ENCODE measurements around the gene RAB6B.

RAB6B gene

DNA sequence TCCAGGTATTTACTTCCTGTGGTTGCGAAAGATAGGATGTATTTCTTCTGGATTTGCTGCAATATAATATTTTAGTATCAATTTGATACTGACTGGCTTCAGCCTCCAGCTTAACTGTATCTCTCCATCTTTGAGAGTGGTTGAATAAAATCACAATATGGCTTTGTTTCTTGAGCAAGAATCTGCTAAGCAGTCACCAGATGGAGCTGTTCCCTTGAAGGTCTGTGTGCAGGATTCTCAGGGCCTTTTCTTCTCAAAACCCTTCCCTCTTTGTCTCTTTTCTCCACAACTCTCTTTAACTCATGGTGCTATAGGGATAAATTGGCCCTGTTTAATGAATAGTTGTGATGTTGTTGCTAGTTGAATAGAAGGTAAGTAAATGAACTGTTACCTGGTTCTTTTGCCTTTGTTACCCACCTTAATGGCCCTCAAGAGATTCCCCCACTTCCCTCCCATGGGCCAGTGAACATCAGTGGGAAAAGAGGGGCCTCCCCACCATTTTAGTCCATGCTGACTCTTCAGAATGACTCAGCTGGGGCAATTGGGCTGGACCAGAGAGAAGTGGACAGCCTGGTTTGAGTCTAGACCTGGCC is 34.8 kb upstream of the RAB6B start:
- no peak for DNase-seq
- no peak for ATAC-seq

DNA sequence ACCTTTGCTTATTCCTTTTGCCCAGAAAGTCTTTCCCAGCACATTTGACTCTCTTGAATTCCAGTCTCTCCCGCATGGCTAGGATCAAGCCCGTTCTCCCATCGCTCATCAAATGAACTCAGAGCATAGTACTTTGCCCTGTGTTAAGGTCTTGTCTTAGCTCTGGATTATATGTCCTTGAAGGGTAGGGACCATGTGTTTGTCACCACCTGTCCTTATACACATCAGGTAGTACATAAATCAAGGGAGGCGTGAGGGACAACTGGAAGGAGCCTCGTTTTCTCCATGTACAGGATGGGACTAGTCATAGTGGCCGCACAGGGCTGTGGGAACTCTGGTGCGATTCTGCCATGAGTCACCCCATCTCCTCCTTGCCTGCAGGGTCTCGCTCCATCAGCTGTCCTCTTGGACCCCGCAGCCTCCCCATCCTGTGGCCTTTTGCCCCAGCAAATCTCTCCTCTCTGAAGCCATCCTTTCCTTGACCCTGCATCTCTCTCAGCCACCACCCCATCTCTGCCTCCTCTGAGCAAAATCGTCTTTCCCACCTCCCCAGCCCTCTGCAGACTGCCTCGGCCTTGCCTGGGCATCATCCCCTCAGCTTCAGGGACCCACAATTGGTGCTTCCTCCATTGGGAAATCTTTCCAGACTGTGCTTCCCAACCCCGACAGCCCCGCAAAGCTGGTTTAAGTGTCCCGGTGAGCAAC is 33.4 kb upstream of the RAB6B start:
- DNase-seq, result no peak
- no peak for ATAC-seq

DNA sequence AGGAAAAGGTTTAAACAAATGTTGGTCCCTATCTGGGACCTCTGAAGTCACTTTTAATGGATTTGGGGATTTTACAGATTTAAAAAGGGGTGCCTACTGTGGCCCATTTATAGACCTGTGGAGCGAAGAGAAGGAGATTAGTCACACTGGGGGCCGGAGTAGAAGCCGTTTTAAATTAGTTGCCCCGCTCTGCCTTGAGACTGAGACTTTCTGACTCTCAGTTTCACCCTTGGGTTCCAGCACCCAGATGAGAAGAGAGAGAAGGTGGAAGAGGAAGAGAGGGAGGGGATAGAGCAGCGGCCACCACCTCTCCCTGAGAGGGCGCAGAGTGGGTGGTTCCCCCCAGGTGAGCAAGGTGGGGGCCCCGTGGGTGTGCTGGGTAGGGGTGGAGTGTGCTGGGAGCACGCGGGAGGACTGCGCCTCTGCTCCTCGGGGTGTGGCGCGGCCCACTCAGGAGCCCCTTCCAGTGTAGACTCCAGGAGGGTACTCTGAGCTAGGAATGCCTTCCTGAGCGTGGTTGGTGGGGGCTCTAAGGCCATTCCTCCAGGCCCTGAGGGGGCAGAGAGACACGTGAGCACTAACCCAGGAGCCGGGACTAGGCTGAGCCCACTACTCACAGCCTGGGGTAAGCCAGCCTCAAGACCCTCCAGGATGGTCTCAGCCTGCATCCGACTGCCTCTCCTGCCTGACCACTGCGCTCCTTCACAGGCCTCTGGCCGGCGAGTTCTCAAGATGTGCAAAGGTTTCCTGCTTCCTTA is 32.6 kb upstream of the RAB6B start:
- DNase-seq (no peak), ATAC-seq (no peak)

DNA sequence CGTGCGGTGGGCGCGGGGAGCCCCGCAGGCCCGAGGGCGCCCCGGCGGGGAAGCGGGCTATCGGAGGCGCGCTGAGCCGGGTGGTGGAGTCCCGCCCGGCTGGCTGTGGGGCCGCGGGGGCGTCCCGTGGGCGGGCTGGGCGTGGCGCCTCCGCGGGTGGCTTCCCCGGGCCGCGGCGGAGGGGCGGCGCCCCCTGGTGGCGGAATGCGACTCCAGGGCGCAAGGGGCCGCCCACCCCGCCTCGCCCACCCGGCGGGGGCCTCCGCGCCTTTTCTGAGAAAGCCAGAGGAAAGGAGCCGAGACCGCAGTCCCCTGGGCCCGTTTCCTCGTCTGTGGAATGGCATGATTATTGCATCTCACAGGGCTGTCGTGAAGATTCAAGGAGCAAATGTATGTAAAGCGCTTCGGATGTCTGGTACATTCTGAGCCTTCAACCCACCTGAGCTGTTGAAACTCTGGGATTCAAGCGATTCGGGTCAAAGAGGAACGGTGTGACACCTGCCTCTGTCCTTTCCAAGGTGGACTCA is 31.9 kb upstream of the RAB6B start:
- DNase-seq, result peak; percentile 84
- peak; percentile 63 for ATAC-seq

- peak; percentile 6 for ATAC-seq
Measured at GRCh38 chr3:133926736-133927539, 31.3 kb upstream of the RAB6B start.

DNA sequence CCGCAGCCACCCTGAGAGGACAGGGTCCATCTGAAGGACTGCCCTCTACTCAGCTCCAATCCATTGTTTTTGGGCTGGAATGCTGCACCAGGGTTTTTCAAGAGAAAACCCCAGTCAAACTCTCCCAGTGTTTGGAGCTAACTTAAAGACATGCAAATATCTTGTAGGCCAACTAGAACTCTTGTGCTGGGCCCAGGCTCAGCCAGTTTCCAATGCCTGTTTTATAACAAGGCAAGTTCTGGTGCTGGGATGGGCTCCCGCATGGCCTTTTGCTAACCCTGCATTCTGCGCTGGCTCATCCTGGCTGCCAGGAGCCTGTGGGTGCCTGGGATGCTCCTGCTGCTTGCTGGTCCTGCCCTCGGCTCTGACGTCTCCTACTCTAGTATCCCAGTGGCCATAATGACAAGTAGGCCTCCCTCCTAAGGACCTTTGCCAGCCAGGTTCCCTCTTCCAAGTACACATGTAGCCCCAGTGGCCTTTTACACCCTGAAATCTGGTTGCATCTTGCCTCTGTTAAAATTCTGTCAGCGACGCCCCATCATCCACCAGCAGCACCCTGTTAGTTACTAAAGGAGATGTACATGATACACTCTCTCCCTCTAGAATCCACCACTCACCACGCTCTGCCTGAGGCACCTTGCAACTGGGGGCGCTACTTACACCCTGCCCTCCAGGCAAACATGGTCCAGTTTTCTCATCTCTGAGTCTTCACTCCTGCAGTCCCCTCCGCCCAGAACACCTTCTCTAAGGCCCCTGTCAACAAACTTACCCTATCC is 30.5 kb upstream of the RAB6B start:
- ATAC-seq, result no peak
- DNase-seq, result no peak

More at GRCh38 chr3:133926736-133927539, 31.3 kb upstream of the RAB6B start:
- DNase-seq, result no peak

- no peak for DNase-seq
Measured at GRCh38 chr3:133924041-133924440, 28.4 kb upstream of the RAB6B start.

DNA sequence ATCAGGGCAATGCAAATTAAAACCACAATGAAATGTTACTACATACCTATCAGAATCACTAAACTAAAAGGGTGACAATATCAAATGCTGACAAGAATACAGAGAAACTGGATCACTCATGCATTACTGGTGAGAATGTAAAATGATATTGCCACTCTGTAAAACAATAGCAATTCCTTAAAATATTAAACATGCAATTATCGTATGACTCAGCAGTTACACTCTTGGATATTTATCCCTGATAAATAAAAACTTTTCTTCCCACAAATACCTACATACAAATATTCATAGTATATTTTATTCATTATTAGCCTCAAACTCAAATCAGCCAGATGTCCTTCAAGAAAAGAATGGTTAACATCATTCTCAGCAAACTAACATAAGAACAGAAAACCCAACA is 25.9 kb upstream of the RAB6B start:
- ATAC-seq (no peak), DNase-seq (no peak)

More at GRCh38 chr3:133924041-133924440, 28.4 kb upstream of the RAB6B start:
- no peak for ATAC-seq

DNA sequence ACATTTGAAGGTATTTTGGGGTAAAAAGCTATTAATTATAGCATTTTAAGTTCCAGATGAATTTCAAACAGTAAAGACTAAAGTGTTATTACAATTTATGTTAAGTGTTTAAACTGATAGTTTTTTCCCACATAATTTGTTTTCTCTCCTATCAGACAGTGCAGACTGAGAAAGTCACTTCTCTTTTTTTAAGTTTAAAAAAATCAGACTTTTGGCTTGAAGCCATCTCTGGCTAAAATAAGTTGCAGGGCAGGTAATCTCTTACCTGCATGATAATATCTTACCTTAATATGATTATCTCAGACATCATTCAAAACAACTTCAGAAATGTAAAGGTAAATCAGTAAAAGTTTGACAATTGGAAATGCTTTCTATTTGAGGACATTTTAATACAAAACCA is 21.5 kb upstream of the RAB6B start:
- ATAC-seq (no peak), DNase-seq (no peak)

DNA sequence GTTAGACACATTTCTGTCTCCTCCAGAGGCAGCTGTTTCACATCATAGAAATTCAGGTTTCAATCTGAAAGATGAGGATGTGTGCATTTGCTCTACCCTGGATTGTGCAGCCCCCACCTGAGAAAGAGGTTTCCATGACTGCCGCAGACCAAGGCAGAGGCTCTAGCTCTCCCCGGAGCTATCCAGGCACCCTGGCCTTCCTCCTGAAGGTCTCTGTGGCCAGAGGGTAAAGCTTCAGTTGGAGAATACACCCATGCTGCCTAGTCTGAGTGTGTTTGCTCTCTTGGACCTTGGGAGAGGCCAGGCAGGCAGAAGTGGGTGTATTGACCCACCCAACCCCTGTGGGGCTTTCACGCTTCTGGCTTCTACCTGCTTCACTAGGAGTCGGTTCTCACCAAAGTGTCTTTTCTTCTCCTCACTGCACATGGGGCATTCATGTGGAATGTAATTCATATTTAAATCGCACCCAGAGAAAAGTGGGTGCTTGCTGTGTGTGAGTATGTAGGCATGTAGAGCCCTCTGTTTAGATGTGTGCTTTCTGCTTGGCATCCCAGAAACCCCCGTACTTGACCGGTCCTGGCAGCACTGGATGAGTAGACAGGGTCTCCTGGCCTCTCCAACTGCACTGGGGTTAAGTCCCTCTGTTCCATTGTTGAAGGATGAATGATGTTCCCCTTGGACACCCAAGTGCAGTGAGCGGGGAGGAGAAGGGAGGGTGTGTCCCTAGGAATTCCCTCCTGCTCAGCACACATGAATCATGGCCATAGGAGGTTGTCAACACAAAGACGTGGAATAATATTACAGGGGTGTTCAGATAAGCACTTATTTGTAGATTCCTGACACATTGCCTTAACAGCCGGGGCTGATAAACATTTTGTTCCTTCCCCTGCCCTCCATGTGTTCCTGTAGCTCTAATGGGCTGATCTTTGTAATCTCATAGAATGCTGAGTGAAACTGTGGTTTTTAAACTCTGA is 20.3 kb upstream of the RAB6B start:
- DNase-seq, result no peak
- no peak for ATAC-seq

DNA sequence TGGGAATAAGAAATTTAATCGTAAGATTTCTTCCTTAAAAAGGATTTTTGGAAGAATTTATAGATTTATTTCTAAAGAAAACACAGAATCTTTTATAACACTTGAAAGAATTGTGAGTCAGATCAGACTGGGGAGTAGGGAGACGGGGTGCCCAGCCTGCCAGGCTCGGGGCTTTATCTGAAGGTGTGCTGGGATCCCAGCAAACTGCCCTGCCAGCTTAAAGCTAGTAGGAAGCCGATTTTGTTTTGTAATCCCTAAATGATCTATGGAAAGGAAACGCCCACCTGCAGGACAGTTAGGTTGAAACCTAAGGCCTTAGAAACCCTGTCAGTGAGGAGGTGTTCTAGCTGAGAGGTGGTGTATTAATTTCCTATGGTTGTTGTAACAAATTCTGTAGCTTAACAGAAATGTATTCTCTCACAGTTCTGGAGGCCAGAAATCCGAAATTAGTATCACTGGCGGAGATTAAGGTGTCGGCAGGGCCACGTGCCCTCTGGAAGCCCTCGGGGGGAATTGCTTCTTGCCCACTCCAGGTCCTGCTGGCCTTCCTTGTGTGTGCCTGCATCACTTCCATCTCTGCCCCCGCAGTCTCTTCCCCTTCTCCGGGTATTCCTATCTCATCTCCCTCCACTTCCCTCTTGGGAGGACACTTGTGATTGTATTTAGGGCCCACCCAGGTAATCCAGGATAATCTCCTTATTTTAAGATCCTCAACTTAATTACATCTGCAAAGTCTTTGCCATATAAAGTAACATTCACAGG is 19.3 kb upstream of the RAB6B start:
- ATAC-seq (no peak), DNase-seq (no peak)

DNA sequence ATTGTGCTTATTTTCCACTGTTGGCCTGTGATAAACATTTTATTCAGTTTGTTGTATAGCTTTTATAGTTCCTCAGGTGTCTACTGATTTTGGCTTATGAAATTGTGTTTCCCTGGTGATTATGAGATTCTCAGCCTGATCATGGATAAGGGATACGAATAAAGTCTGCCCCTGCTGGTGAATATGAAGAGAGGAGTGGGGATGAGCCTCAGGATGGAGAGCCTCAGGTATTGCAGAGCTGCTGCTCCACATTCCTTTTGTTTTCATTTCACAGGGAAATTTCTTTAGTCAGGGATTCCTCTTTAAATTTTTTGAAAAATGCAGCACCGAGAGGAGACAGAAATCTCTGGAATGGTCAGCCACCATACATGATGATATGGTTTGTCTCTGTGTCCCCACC is 14.7 kb upstream of the RAB6B start:
- no peak for DNase-seq
- ATAC-seq, result no peak

DNA sequence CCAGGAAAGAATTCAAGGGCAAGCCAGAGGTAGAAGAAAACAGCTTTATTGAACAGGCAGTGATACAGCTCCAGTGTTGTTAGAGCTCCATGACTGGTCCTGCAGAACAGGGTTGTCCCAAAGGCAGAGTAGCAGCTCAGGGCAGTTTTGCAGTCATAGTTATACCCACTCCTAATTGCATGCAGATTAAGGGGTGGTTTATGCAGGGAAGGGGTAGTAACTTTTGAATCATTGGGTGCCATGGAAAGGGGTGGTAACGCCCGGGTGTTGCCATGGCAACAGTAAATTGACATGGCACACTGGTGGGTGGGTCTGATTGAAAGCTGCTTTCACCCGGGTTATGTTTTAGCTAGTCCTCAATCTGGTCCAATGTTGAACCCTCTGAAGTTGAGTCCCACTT is 9.7 kb upstream of the RAB6B start:
- DNase-seq (no peak), ATAC-seq (no peak)

- no peak for ATAC-seq
- no peak for DNase-seq
Measured at GRCh38 chr3:133901847-133902246, 6.2 kb upstream of the RAB6B start.

GRCh38 chr3:133901083-133901482 is 5.4 kb upstream of the RAB6B start:
- no peak for ATAC-seq
- no peak for DNase-seq

DNA sequence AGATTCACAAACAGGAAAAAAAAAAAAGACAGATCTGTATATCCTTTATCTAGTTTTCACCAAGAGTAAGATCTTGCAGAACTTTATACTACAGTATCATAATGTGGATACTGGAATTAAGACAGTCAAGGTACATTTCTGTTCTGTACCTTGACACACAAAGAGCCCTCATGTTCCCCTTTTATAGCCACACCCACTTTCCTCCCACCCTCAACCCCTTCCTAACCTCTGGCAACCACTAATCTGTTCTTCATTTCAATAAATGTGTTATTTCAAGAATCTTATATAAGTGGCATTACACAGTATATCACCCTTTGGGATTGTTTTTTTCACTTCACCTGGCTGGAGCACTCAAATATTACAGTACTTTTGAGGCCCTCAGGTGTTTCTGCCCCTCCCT is 3.6 kb upstream of the RAB6B start:
- DNase-seq, result no peak
- no peak for ATAC-seq

DNA sequence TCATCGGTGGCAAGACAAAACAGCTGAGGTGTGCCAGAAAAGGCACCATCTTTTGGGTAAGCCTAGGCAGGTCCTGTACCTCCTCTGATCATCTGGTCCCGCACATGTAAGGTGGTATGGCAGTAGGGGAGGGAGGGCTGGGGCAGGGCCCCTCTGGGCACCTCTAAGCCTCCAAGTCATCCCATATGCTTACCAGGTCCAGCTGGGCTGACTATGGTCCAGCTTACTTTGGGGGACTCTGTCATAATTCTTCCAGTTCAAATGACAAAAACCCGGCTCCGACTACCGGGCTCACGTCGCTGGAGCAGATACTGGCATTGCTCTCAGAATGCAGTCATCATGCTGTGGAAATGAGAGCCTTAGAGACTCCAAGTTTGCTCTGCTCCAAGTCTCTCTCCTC is 1.9 kb upstream of the RAB6B start:
- DNase-seq, result no peak
- ATAC-seq, result no peak

GRCh38 chr3:133896002-133896761 is 500 bp upstream of the RAB6B start:
- DNase-seq, result no peak
- no peak for ATAC-seq

All from stimulated activated naive CD8-positive, alpha-beta T cell treated with anti-CD3 and anti-CD28 coated beads, Interleukin-15, Interleukin-2, amounts not matched to agents 100 U/mL and 50 U/mL, for 24 hours (primary cell).